Kidney (tissue), 14 donors: ENCODE measurements around the gene ASCL5. TPM values are rescaled to one million over a fixed set of nuclear protein-coding genes. Genes with fewer than 3 reads are reported as not detected.

Source experiments
- DNase-seq, 5 donors: peaks; one replicate each; pipeline ENCODE4 v3.0.0-alpha.2; 2013 to 2020
- FAIRE-seq: peaks from 2 replicates; lab custom pipeline; 2012; peaks lifted over from hg19 to GRCh38; lab: Jason Lieb, UNC
- H3K27ac ChIP-seq, 2 donors: one replicate each; pipeline ENCODE4 v1.7.0; 2013; ENCODE audit warnings: low read depth in 2 of 2, low read length in 2 of 2, inconsistent platforms in 1 of 2
- H3K27me3 ChIP-seq: one replicate; pipeline ENCODE4 v1.7.1; 2013; ENCODE audit warnings: low read length, inconsistent platforms; ENCODE audit not compliant: control insufficient read depth, insufficient read depth
- H3K36me3 ChIP-seq, 3 donors: one replicate each; pipeline versions ENCODE4 v1.7.0 to v1.7.1; 2013; ENCODE audit warnings: low read length in 3 of 3, control low read depth in 1 of 3, inconsistent platforms in 1 of 3; ENCODE audit not compliant: insufficient read depth in 3 of 3, control insufficient read depth in 2 of 3
- H3K4me1 ChIP-seq, 3 donors: one replicate each; pipeline versions ENCODE4 v1.7.0 to v1.7.1; 2013; ENCODE audit warnings: low read length in 3 of 3, inconsistent platforms in 1 of 3, low read depth in 1 of 3; ENCODE audit not compliant: control insufficient read depth in 2 of 3, insufficient read depth in 2 of 3
- H3K4me3 ChIP-seq, 3 donors: one replicate each; pipeline versions ENCODE4 v1.7.0 to v1.8.1; 2013; ENCODE audit warnings: low read length in 3 of 3, control low read depth in 1 of 3, inconsistent platforms in 1 of 3
- H3K9ac ChIP-seq, 3 donors: one replicate each; pipeline versions ENCODE4 v1.7.0 to v1.7.1; 2013; ENCODE audit warnings: low read length in 3 of 3, control low read depth in 1 of 3, inconsistent platforms in 1 of 3
- H3K9me3 ChIP-seq, 3 donors: one replicate each; pipeline versions ENCODE4 v1.7.0 to v1.7.1; 2013; ENCODE audit warnings: low read length in 3 of 3, control low read depth in 1 of 3, inconsistent platforms in 1 of 3; ENCODE audit not compliant: control insufficient read depth in 2 of 3, insufficient read depth in 1 of 3
- intact Hi-C: fragments of 100-400 bp; cut with DNase I; formaldehyde crosslinking; loops from one replicate; pipeline ENCODE4 v1.11.1; 2022
- polyA plus RNA-seq: library from polyadenylated mRNA; stranded (reverse); fragments of 350-450 nt; fragmentation: Illumina TruSeq; extraction: RNeasy Lipid Tissue Mini Kit (QIAGEN cat#74804); gene quantifications from one replicate; pipeline ENCODE4 v1.2.3, GENCODE V29; 2014; ENCODE audit warnings: low read depth, low replicate concordance; ENCODE audit not compliant: insufficient read depth
- total RNA-seq: library from RNA; stranded (reverse); fragmentation: NEBNext Ultra II Directional; extraction: Animal tissue kit (Norgen Biotek cat#: 25700); gene quantifications from one replicate; pipeline ENCODE4 v1.2.1, GENCODE V29; 2021
- TF ChIP-seq, protein P1 (sequence below): IDR thresholded peaks from 3 replicates; pipeline ENCODE4 v1.5.1; 2012; ENCODE audit warnings: mild to moderate bottlenecking, moderate library complexity, borderline replicate concordance; ENCODE audit not compliant: insufficient read depth; ENCODE audit errors: extremely low read depth
- donor health status: control.
- donor health status: control.
- donor health status: control.
- donor health status: control.
- donor health status: control.
- donor health status: DM: yes; HTN: yes; CAD: no.
- donor health status: Normal renal cell carcinoma (clear cell type).

Gene ASCL5
- total and polyA plus RNA-seq, 2 donors from 2014 or later: not detected

DNA sequence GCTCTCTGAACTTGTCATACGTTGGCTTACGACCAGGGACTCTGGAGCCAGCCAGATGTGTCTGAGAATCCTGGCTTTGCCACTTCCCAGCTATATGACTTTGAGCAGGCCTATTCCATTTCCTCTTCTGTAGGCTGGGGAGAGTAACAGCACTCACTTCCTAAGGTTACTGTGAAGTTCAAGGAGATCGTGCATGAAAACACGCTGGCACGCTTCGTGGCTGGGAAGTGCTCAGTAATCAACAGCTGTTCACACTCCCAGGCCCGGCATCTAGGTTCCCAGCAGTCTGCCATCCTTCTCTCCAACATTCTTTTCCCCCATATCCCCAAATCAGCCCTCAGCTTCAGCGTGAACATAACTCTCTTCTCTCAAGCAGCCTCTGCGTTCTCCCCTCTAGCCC is 2.0 kb downstream of the ASCL5 start:
- FAIRE-seq (no peak), DNase-seq (peak in 2 of 5 donors; percentile 22 to 35)
- no peak overlapping the region for H3K27ac ChIP-seq
- H3K9me3 ChIP-seq: no peaks in the 10 kb centered on the region
- H3K27me3 ChIP-seq: no peaks in the 10 kb centered on the region
- no peak overlapping the region for H3K9ac ChIP-seq
- H3K36me3 ChIP-seq: no peaks in the 10 kb centered on the region
- TF ChIP-seq, protein P1, sequence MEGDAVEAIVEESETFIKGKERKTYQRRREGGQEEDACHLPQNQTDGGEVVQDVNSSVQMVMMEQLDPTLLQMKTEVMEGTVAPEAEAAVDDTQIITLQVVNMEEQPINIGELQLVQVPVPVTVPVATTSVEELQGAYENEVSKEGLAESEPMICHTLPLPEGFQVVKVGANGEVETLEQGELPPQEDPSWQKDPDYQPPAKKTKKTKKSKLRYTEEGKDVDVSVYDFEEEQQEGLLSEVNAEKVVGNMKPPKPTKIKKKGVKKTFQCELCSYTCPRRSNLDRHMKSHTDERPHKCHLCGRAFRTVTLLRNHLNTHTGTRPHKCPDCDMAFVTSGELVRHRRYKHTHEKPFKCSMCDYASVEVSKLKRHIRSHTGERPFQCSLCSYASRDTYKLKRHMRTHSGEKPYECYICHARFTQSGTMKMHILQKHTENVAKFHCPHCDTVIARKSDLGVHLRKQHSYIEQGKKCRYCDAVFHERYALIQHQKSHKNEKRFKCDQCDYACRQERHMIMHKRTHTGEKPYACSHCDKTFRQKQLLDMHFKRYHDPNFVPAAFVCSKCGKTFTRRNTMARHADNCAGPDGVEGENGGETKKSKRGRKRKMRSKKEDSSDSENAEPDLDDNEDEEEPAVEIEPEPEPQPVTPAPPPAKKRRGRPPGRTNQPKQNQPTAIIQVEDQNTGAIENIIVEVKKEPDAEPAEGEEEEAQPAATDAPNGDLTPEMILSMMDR: no peak
- intact Hi-C loops: no loop called here
- no peak overlapping the region for H3K4me3 ChIP-seq
- no peaks in the 10 kb centered on the region for H3K4me1 ChIP-seq

DNA sequence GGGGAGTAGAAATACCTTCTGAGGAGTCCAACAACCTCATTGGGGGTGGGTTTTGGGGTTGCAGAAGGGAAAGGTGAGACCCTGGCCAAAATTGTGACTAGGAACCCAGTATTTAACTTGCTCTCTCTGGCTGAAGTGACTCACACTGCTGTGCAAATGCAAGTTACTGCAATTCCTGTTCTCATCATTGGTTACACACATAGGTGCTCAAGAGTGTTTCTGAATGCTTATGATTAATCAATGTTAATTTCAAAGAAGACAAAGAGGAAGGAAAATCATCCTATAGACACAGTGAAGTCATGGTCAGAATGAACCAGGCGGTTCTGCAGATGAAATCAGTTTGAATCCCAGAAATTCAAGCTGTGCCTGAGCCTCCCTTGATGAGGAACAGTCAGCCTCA is 3.1 kb downstream of the ASCL5 start:
- Histone ChIP-seq H3K27me3 (no peaks in the 10 kb centered on the region), H3K9me3 (no peaks in the 10 kb centered on the region), H3K27ac (no peak overlapping the region), H3K36me3 (no peaks in the 10 kb centered on the region), H3K4me3 (no peak overlapping the region), H3K9ac (no peak overlapping the region), H3K4me1 (no peaks in the 10 kb centered on the region)
- TF ChIP-seq, protein P1: no peak
- DNase-seq (no peak), FAIRE-seq (no peak)
- intact Hi-C loops: no loop called here

DNA sequence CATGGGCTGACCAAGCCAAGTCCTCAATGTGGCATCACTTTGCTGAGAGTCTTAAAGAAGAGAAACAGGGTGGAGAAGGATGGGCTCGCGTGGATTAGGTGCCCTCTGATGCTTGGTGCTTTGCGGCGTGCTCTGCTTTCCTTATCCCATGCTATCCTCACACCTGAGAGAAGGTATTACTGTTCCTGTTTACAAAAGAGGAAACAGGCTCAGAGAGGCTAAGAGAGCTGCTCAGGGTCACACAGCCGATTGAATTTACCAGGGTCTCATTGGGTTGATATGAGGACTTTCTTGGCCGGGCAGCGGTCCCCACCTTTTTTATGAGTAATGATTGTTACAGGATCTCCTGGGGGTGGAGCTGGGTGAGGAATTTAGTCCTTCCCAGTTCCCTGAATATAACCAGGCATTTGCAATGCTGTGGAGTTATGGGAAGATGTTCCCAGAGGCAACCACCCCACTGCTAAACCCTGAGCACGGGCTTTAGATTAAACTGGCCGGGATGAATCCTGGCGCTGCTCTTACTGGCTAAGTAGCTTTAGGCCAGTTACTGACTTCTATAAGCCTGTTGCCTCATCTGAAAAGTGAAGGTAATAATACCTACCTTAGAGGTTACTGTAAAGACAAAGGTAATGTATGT is 4.5 kb downstream of the ASCL5 start:
- no peak overlapping the region for H3K9ac ChIP-seq
- intact Hi-C loops: no loop called here
- TF ChIP-seq, protein P1: no peak
- no peaks in the 10 kb centered on the region for H3K4me1 ChIP-seq
- H3K9me3 ChIP-seq: no peaks in the 10 kb centered on the region
- DNase-seq (no peak), FAIRE-seq (no peak)
- no peak overlapping the region for H3K4me3 ChIP-seq
- no peaks in the 10 kb centered on the region for H3K27me3 ChIP-seq
- no peak overlapping the region for H3K27ac ChIP-seq
- no peaks in the 10 kb centered on the region for H3K36me3 ChIP-seq
